Measurements from ENCODE around the gene AGTRAP. TPM values are rescaled to one million over a fixed set of nuclear protein-coding genes. Genes with fewer than 3 reads are reported as not detected.

AGTRAP gene
- total and polyA plus RNA-seq, 2 of the 4 experiments (the other 2 are of a cell fraction), result 21.5 to 57.7 TPM

- Histone ChIP-seq H3K4ac (ENCODE audit: low read depth, low read length) (peak overlapping the region; percentile 91), H2BK15ac (ENCODE audit: low read depth, low read length) (peak overlapping the region; percentile 19; the same call in 2 of the 3 replicates), H3K56ac (ENCODE audit: extremely low read depth, insufficient read depth, low read length) (no peak overlapping the region), H3K18ac (ENCODE audit: low read depth, low read length) (peak overlapping the region; percentile 47; the same call in 1 of the 2 replicates), H3K9me3 (ENCODE audit: control insufficient read depth, insufficient read depth, low read length) (no peaks in the 10 kb centered on the region), H3K36me3 (ENCODE audit: control insufficient read depth, insufficient read depth, low read length) (peaks cover 15% of the 10 kb centered on the region; the same call in 1 of the 2 replicates), H4K5ac (ENCODE audit: low read depth, low read length) (peak overlapping the region; percentile 62), H2AK5ac (ENCODE audit: low read depth, low read length) (peak overlapping the region; percentile 85), H4K91ac (ENCODE audit: insufficient read depth, low read depth, low read length) (peak overlapping the region; percentile 97), H3K27ac (ENCODE audit: insufficient read depth, low read length) (peak overlapping the region; percentile 73), H2BK20ac (ENCODE audit: low read depth, low read length) (peak overlapping the region; percentile 65; the same call in 1 of the 2 replicates), H2BK5ac (ENCODE audit: low read depth, low read length, poor library complexity, severe bottlenecking) (peak overlapping the region; percentile 65), H3K79me1 (ENCODE audit: low read depth in 1 of 2, low read length in 2 of 2) (peaks cover 0 to 17% of the 10 kb centered on the region in 2 experiments; a peak in 2 of 4 replicates), H3K23ac (ENCODE audit: low read depth, low read length) (peak overlapping the region; percentile 21), H3K9ac (ENCODE audit: low read depth, low read length) (peak overlapping the region; percentile 30; the same call in 1 of the 2 replicates), H3K9me1 (ENCODE audit: insufficient read depth, low read length) (peaks cover 31% of the 10 kb centered on the region), H2AFZ (replicated peaks; ENCODE audit: low read length, poor library complexity) (peak overlapping the region; percentile 88), H3K4me1 (ENCODE audit: control insufficient read depth, insufficient read depth, low read length) (peaks cover 37% of the 10 kb centered on the region), H3K4me2 (ENCODE audit: low read depth, low read length) (peak overlapping the region; percentile 54), H4K8ac (ENCODE audit: low read depth in 2 of 2, low read length in 2 of 2) (peak overlapping the region; percentile 66 to 91), H3K4me3 (ENCODE audit: insufficient read depth, low read depth, low read length) (no peak overlapping the region), H4K20me1 (ENCODE audit: insufficient read depth, low read length) (no peaks in the 10 kb centered on the region), H2AK9ac (replicated peaks; ENCODE audit: low read depth, low read length, poor library complexity) (peak overlapping the region; percentile 98), H3K27me3 (ENCODE audit: control insufficient read depth, insufficient read depth, low read length) (no peaks in the 10 kb centered on the region), H3K14ac (replicated peaks; ENCODE audit: low read depth, low read length) (peak overlapping the region; percentile 80), H2BK120ac (ENCODE audit: low read depth, low read length) (peak overlapping the region; percentile 81)
- in situ Hi-C loops (cut with MboI; ENCODE audit: low sequenced_read_pairs), result no loop called here
- 23% methylated on average over 5 of the region's 16 CpGs; no CpG with 5 or more reads in 1 of the 2 experiments for WGBS, 2 experiments (ENCODE audit: extremely low coverage in 2 of 2, insufficient read length in 1 of 2)
- intact Hi-C loops (cut with micrococcal nuclease), result no loop called here
- dilution Hi-C loops (cut with HindIII; ENCODE audit: low sequenced_read_pairs, unreplicated experiment), result no loop called here
- ATAC-seq (ENCODE audit: low read depth) (peak; percentile 64), DNase-seq (peak; percentile 34)
- ChIA-PET CTCF (interaction anchor here (0.5 to 1.1 kb wide), 4 partner anchors 10 to 1213 kb away, joined by 3 to 7 read pairs (median 4); no protein-coding TSS in a partner anchor), POLR2A (ENCODE audit: unreplicated experiment) (no interaction called here)
- TF ChIP-seq MAZ (IDR thresholded peaks at IDR 0.05; ENCODE audit: borderline replicate concordance, low read depth, low read length) (no peak; the same call in 1 of the 2 replicates), FOS (IDR thresholded peaks at IDR 0.05; ENCODE audit: low read depth, low read length) (no peak), RCOR1 (IDR thresholded peaks at IDR 0.05; ENCODE audit: insufficient replicate concordance, low read length) (no peak), BHLHE40 (IDR thresholded peaks at IDR 0.05; ENCODE audit: low read depth, low read length) (no peak)
- BruUV-seq (replicated peaks), result no TSS peak
These were observed 51.4 kb downstream of the AGTRAP start for GRCh38 chr1:11787251-11787803.

All from IMR-90 (cell line).